SIG-M5 treated with dmso at 0.1 percent for 504 hours (cell line): ENCODE measurements around the gene KIAA0753.

Experiments
- DNase-seq: peaks from one replicate; lab custom pipeline; 2025; ENCODE audit not compliant: unreplicated experiment; lab: John Stamatoyannopoulos, UW

KIAA0753 gene

GRCh38 chr17:6642592-6642991 is 2.1 kb upstream of the KIAA0753 start:
- no peak for DNase-seq

GRCh38 chr17:6641247-6641863 is 844 bp upstream of the KIAA0753 start:
- peak; percentile 23 for DNase-seq

GRCh38 chr17:6639586-6640535 is 650 bp downstream of the KIAA0753 start:
- DNase-seq = peak; percentile 53

- DNase-seq = no peak
Observed at GRCh38 chr17:6639014-6639585, 1.4 kb downstream of the KIAA0753 start.

- no peak for DNase-seq
Observed at GRCh38 chr17:6638046-6638908, 2.2 kb downstream of the KIAA0753 start.

- no peak for DNase-seq
Observed at GRCh38 chr17:6637458-6637840, 3.1 kb downstream of the KIAA0753 start.

GRCh38 chr17:6636616-6637457 is 3.7 kb downstream of the KIAA0753 start:
- DNase-seq = no peak

GRCh38 chr17:6636105-6636504 is 4.4 kb downstream of the KIAA0753 start:
- no peak for DNase-seq

GRCh38 chr17:6633263-6633662 is 7.2 kb downstream of the KIAA0753 start:
- no peak for DNase-seq

- DNase-seq = no peak
Observed at GRCh38 chr17:6632530-6632929, 8.0 kb downstream of the KIAA0753 start.

- no peak for DNase-seq
Observed at GRCh38 chr17:6630390-6630789, 10.1 kb downstream of the KIAA0753 start.

- DNase-seq = no peak
Observed at GRCh38 chr17:6627019-6627418, 13.5 kb downstream of the KIAA0753 start.

- no peak for DNase-seq
Observed at GRCh38 chr17:6626616-6627015, 13.9 kb downstream of the KIAA0753 start.

GRCh38 chr17:6623941-6624340 is 16.6 kb downstream of the KIAA0753 start:
- DNase-seq = no peak

- DNase-seq = no peak
Observed at GRCh38 chr17:6611231-6611630, 29.3 kb downstream of the KIAA0753 start.

- no peak for DNase-seq
Observed at GRCh38 chr17:6610011-6610410, 30.5 kb downstream of the KIAA0753 start.

- DNase-seq = no peak
Observed at GRCh38 chr17:6608321-6608720, 32.2 kb downstream of the KIAA0753 start.

GRCh38 chr17:6605142-6605541 is 35.4 kb downstream of the KIAA0753 start:
- no peak for DNase-seq

GRCh38 chr17:6603744-6604325 is 36.7 kb downstream of the KIAA0753 start:
- no peak for DNase-seq

GRCh38 chr17:6602141-6602540 is 38.4 kb downstream of the KIAA0753 start:
- DNase-seq = no peak
